GM23248 (cell line): ENCODE data around the gene ADARB1. TPM values are rescaled to one million over a fixed set of nuclear protein-coding genes. Genes with fewer than 3 reads are reported as not detected.
A peak's percentile ranks its signal among the peaks of the same experiment; 100 is the strongest.

Source experiments
- DNase-seq: peaks from one replicate; pipeline ENCODE4 v3.0.0-alpha.2; 2015
- H2AFZ ChIP-seq: fragments of 200-600 bp; sonication (generic); 2 replicates; pipeline ENCODE4 v1.6.1; 2016; ENCODE audit warnings: antibody characterized with exemption
- H3F3A ChIP-seq: fragments of 200-600 bp; sonication (generic); 2 replicates; pipeline ENCODE4 v1.6.1; 2016; ENCODE audit warnings: mild to moderate bottlenecking, antibody characterized with exemption, mixed run types; ENCODE audit not compliant: insufficient read depth
- H3K27ac ChIP-seq: fragments of 200-600 bp; sonication (generic); 2 replicates; pipeline ENCODE4 v1.5.1; 2016; ENCODE audit warnings: mild to moderate bottlenecking
- H3K27me3 ChIP-seq: fragments of 200-600 bp; sonication (generic); replicated peaks from 2 replicates; pipeline ENCODE4 v1.6.1; 2016; ENCODE audit warnings: mild to moderate bottlenecking; ENCODE audit not compliant: insufficient read depth
- H3K36me3 ChIP-seq: fragments of 200-600 bp; sonication (generic); 2 replicates; pipeline ENCODE4 v1.6.1; 2016; ENCODE audit warnings: low read depth, mild to moderate bottlenecking
- H3K4me1 ChIP-seq: fragments of 200-600 bp; sonication (generic); 2 replicates; pipeline ENCODE4 v1.6.1; 2016; ENCODE audit warnings: mild to moderate bottlenecking; ENCODE audit not compliant: insufficient read depth
- H3K4me2 ChIP-seq: fragments of 200-600 bp; sonication (generic); one replicate; pipeline ENCODE4 v1.6.1; 2016; ENCODE audit warnings: mild to moderate bottlenecking; ENCODE audit not compliant: unreplicated experiment
- H3K4me3 ChIP-seq: fragments of 200-600 bp; sonication (generic); 2 replicates; pipeline ENCODE4 v1.5.1; 2016; ENCODE audit warnings: mild to moderate bottlenecking
- H3K79me2 ChIP-seq: fragments of 200-600 bp; sonication (generic); 2 replicates; pipeline ENCODE4 v1.6.1; 2016; ENCODE audit warnings: mild to moderate bottlenecking; ENCODE audit not compliant: insufficient read depth
- H3K9ac ChIP-seq: fragments of 200-600 bp; sonication (generic); 2 replicates; pipeline ENCODE4 v1.6.1; 2016; ENCODE audit warnings: mild to moderate bottlenecking
- H3K9me2 ChIP-seq: fragments of 200-600 bp; sonication (generic); 2 replicates; pipeline ENCODE4 v1.6.1; 2016; ENCODE audit warnings: mixed run types, mild to moderate bottlenecking, moderate library complexity; ENCODE audit not compliant: insufficient read depth
- H3K9me3 ChIP-seq: fragments of 200-600 bp; sonication (generic); one replicate; pipeline ENCODE4 v1.6.1; 2017; ENCODE audit warnings: low read depth
- H4K20me1 ChIP-seq: fragments of 200-600 bp; sonication (generic); 2 replicates; pipeline ENCODE4 v1.6.0; 2016; ENCODE audit not compliant: insufficient read depth
- EZH2 ChIP-seq: fragments of 200-600 bp; sonication (generic); IDR thresholded peaks from 2 replicates; pipeline ENCODE4 v1.6.1; 2018; ENCODE audit warnings: antibody characterized with exemption, mild to moderate bottlenecking; ENCODE audit not compliant: insufficient read depth, poor library complexity, severe bottlenecking
- EZH2phosphoT487 ChIP-seq: fragments of 200-600 bp; sonication (generic); IDR thresholded peaks from 2 replicates; pipeline ENCODE4 v1.6.1; 2018; ENCODE audit warnings: antibody characterized with exemption, moderate library complexity, mild to moderate bottlenecking, low read depth; ENCODE audit not compliant: insufficient read depth
- WGBS, 2 experiments: methylation state at CpG; one replicate each; pipeline ENCODE4 v1.1.6; 2015 to 2017; ENCODE audit warnings: low lambda C conversion rate in 2 of 2, low coverage in 1 of 2; ENCODE audit errors: missing lambda C conversion rate in 2 of 2; 5-methylcytosine and 5-hydroxymethylcytosine counted together
- in situ Hi-C: fragments of 300-500 bp; cut with MboI; formaldehyde crosslinking; loops from 2 replicates; pipeline ENCODE4 v1.15.0; 2020
- polyA plus RNA-seq: library from polyadenylated mRNA; unstranded; fragments of >200 nt; fragmentation: Nextera tagmentation; extraction: Ambion mirVana; gene quantifications from 2 replicates; pipeline ENCODE4 v1.2.1, GENCODE V29; 2016
- total RNA-seq: library from RNA; depleted of rRNA; stranded (reverse); fragments of >200 nt; shearing (Covaris generic); gene quantifications from 2 replicates; pipeline ENCODE4 v1.2.3, GENCODE V29; 2014

The ADARB1 gene
- total and polyA plus RNA-seq, 2 experiments from 2014 or later = 16.3 to 17.4 TPM

DNA sequence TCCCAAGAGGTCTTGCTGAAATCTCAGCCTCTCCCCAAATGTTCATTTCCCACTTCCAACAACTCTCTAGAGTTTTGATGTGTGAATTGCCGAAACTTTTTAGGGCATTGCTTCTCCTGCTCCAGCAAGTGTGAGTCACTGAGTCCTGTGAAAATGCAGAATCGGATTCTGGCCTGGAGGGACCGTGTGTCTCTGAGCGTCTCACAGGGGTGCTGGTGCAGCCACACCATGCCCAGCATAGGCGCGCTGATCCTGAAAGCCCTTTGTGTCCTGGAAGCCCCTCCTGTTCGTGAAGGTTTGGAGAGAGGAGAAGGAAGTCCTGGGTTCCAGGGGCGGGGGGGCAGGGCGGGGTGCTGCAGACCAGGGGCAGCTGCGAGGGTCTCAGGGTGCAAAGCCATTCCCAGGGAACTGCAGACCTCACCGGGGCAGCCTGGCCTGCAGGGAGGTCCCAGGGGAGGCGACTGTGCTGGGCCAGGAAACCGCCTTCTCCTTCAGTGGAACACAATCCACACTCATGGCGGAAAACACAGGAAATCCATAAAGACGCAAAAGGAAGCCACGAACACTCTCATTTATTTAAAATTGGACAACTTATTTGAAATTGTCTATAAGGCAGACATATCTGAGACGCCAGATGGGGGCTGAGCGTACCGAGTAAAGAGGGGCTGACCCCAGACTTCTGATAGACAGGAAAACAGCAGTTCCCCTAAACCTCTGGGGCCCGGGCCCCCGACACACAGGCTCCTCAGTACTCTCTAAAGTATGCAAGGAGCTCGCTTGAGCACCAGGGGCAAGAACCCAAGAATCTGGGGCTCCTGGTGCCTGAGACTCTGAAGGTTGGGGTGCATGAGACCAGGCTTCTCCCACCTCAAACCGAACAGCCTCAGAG is 43.5 kb upstream of the ADARB1 start:
- peak; percentile 82 for DNase-seq
- no peaks in the 10 kb centered on the region for H4K20me1 ChIP-seq
- H3K27ac ChIP-seq = no peak overlapping the region
- peak overlapping the region; percentile 47 for H3K4me3 ChIP-seq
- peak overlapping the region; percentile 64; the same call in 1 of the 2 replicates for H2AFZ ChIP-seq
- peaks cover 4% of the 10 kb centered on the region; the same call in 1 of the 2 replicates for H3F3A ChIP-seq
- H3K4me2 ChIP-seq = peak overlapping the region; percentile 67
- H3K79me2 ChIP-seq = no peaks in the 10 kb centered on the region
- H3K9me2 ChIP-seq = no peaks in the 10 kb centered on the region
- no peaks in the 10 kb centered on the region for H3K36me3 ChIP-seq
- H3K9ac ChIP-seq = peak overlapping the region; percentile 35; the same call in 1 of the 2 replicates
- in situ Hi-C loops = no loop called here
- no peak for TF ChIP-seq EZH2
- no peak for TF ChIP-seq EZH2phosphoT487
- H3K9me3 ChIP-seq = no peaks in the 10 kb centered on the region
- H3K27me3 ChIP-seq = no peaks in the 10 kb centered on the region
- 57 to 59% methylated on average over 20 to 23 of the region's 23 CpGs for WGBS, 2 experiments
- H3K4me1 ChIP-seq = peaks cover 20% of the 10 kb centered on the region

DNA sequence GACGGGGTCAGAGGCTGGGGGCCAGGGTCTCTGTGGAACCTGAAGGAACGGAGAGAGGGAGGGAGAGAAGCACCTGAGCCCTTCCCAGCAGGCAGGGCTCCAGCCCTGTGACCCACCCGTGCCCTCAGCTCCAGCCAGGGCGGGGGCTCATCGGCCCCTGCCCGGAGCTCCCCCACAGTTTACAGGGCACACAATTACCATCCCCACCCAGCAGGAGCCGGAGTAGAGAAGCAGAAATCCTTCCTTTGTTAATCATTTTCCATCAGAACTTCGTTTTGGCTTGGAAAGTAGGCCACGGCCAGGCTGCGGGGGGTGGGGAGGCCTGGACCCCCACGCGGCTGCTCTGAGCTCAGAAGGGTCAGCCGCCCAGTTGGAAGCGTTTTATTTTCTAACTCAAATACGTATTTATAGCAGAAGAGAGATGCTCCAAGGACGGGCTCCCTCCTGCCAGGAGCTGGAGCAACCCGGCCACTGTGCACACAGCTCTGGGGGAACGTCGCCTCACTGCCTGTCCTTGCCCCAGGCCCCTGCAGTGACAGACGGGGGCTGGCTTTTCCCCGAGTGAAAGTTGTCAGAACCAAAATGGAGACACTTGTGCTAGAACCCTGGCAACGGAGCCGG is 42.7 kb upstream of the ADARB1 start:
- H3K27ac ChIP-seq = no peak overlapping the region
- H3K27me3 ChIP-seq = no peaks in the 10 kb centered on the region
- no peak for DNase-seq
- peaks cover 3% of the 10 kb centered on the region for H3K9me3 ChIP-seq
- in situ Hi-C loops = no loop called here
- 85 to 87% methylated on average over 23 of the region's 23 CpGs for WGBS, 2 experiments
- no peaks in the 10 kb centered on the region for H4K20me1 ChIP-seq
- no peak overlapping the region for H2AFZ ChIP-seq
- peaks cover 20% of the 10 kb centered on the region for H3K4me1 ChIP-seq
- TF ChIP-seq EZH2phosphoT487 (no peak), EZH2 (no peak)
- no peaks in the 10 kb centered on the region for H3K79me2 ChIP-seq
- peaks cover 4% of the 10 kb centered on the region; the same call in 1 of the 2 replicates for H3F3A ChIP-seq
- no peak overlapping the region for H3K9ac ChIP-seq
- H3K4me3 ChIP-seq = no peak overlapping the region
- no peaks in the 10 kb centered on the region for H3K9me2 ChIP-seq
- no peak overlapping the region for H3K4me2 ChIP-seq
- H3K36me3 ChIP-seq = no peaks in the 10 kb centered on the region

DNA sequence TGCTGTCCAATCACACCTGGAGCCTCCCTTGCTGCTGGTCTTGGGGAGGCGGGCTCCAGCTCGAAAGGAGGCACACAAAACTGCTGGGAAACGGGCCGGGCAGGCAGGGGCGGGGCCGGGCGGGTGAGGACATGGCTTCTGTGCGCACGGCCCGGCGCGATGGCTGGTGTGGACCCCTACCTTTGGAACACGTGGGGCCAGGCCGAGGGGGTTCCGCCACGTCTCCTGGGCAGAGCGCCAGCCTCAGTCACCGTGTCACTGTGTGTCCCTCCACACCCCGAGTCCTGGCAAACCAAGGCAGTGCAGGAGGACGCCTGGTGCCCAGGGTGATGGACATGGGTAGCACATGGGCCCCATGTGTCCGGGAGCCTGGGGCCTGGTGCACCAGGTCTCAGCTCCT is 42.0 kb upstream of the ADARB1 start:
- in situ Hi-C loops = no loop called here
- 90 to 98% methylated on average over 8 to 21 of the region's 21 CpGs for WGBS, 2 experiments

DNA sequence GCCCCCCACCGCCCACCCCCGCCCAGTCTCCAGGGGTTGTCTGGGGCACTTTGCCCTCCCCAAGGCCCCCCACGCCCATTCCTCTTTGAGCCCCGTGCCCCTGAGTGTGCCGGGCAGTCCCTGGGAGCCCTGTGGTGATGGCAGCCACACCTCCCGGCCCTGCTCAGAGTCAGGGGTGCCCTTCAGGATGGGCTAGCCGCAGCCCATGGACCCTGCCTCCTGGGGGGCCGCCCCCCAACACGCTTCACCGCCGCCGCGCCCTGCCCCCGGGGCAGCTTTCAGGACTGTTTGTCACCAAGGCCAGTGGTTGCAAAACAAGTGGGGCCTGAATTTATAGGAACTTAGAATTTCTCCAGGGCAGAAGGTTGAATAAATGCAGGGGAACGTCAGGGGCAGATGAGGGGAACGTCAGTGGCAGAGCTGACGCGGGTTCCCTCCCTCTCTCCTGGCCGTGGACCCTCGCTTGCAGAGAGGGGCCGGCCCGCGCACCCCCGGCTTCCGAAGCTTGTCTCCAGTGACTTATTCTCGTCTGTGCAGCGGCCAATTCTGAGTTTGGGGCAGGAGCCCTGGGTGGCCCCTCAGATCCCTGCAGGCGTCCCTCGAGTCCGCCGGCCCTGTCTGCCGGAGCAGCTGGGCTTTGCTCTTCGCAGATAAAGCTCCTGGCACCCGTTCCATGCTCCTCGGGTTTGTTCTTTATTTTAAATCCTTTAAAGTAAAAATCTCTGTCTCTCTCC is 41.2 kb upstream of the ADARB1 start:
- Histone ChIP-seq H3K36me3 (no peaks in the 10 kb centered on the region), H3K9ac (no peak overlapping the region), H3K4me2 (peak overlapping the region; percentile 44), H3K4me3 (no peak overlapping the region), H3K9me2 (no peaks in the 10 kb centered on the region), H3K79me2 (no peaks in the 10 kb centered on the region), H3K4me1 (peaks cover 20% of the 10 kb centered on the region), H2AFZ (peak overlapping the region; percentile 42; the same call in 1 of the 2 replicates), H3K27ac (no peak overlapping the region), H3F3A (peaks cover 4% of the 10 kb centered on the region; the same call in 1 of the 2 replicates), H3K9me3 (peaks cover 3% of the 10 kb centered on the region), H3K27me3 (no peaks in the 10 kb centered on the region), H4K20me1 (no peaks in the 10 kb centered on the region)
- in situ Hi-C loops = no loop called here
- TF ChIP-seq EZH2phosphoT487 = no peak
- WGBS, 2 experiments = 83 to 85% methylated on average over 27 to 33 of the region's 35 CpGs
- no peak for DNase-seq

More for the DNA sequence above, 42.0 kb upstream of the ADARB1 start:
- Histone ChIP-seq H3K9ac (no peak overlapping the region), H2AFZ (no peak overlapping the region), H3K9me3 (peaks cover 3% of the 10 kb centered on the region), H3K4me3 (no peak overlapping the region), H3K27ac (no peak overlapping the region), H3K27me3 (no peaks in the 10 kb centered on the region), H3K4me2 (no peak overlapping the region), H3K79me2 (no peaks in the 10 kb centered on the region), H3F3A (peaks cover 4% of the 10 kb centered on the region; the same call in 1 of the 2 replicates), H4K20me1 (no peaks in the 10 kb centered on the region), H3K4me1 (peaks cover 20% of the 10 kb centered on the region), H3K9me2 (no peaks in the 10 kb centered on the region), H3K36me3 (no peaks in the 10 kb centered on the region)
- no peak for TF ChIP-seq EZH2
- TF ChIP-seq EZH2phosphoT487 = no peak
- no peak for DNase-seq
